H1 (cell line): ENCODE measurements around the gene MATR3. TPM values are rescaled to one million over a fixed set of nuclear protein-coding genes. Genes with fewer than 3 reads are reported as not detected.

Source experiments
- ATF2 ChIP-seq: IDR thresholded peaks from 2 replicates; pipeline ENCODE4 v1.6.1; 2012; ENCODE audit warnings: low read length, inconsistent platforms
- BCL11A ChIP-seq, 2 experiments: IDR thresholded peaks; one replicate each; pipeline ENCODE4 v1.6.1; 2011; ENCODE audit warnings: low read depth in 2 of 2, low read length in 2 of 2, mild to moderate bottlenecking in 2 of 2
- CEBPB ChIP-seq: IDR thresholded peaks from 2 replicates; pipeline ENCODE4 v1.6.1; 2012; ENCODE audit warnings: low read depth, low read length
- CHD1 ChIP-seq: IDR thresholded peaks from 2 replicates; pipeline ENCODE4 v1.6.1; 2012; ENCODE audit warnings: low read depth, low read length, improper control_type of control experiment
- CTBP2 ChIP-seq: IDR thresholded peaks from 2 replicates; pipeline ENCODE4 v1.7.0; 2011; ENCODE audit warnings: borderline replicate concordance, mild to moderate bottlenecking, moderate library complexity, mixed read lengths, low read length; ENCODE audit not compliant: insufficient read depth, insufficient read length
- FOSL1 ChIP-seq: IDR thresholded peaks from 2 replicates; pipeline ENCODE4 v1.6.1; 2011; ENCODE audit warnings: mild to moderate bottlenecking, low read depth, low read length, moderate library complexity; ENCODE audit not compliant: insufficient read depth
- GTF2F1 ChIP-seq: IDR thresholded peaks from 2 replicates; pipeline ENCODE4 v1.6.1; 2012; ENCODE audit warnings: low read depth, low read length, improper control_type of control experiment, borderline replicate concordance
- HDAC6 ChIP-seq: IDR thresholded peaks from one replicate; pipeline ENCODE4 v1.7.1; 2012; ENCODE audit warnings: low read depth, mild to moderate bottlenecking, inconsistent platforms, low read length, moderate library complexity
- KDM5A ChIP-seq: fragments of 200-600 bp; IDR thresholded peaks from 2 replicates; pipeline ENCODE4 v1.7.1; 2012; ENCODE audit warnings: mild to moderate bottlenecking, low read length, inconsistent platforms, mixed read lengths
- MAX ChIP-seq: IDR thresholded peaks from 2 replicates; pipeline ENCODE4 v1.6.1; 2012; ENCODE audit warnings: inconsistent platforms
- NANOG ChIP-seq: IDR thresholded peaks from 2 replicates; pipeline ENCODE4 v1.6.1; 2011; ENCODE audit warnings: low read length, low read depth, mild to moderate bottlenecking, inconsistent platforms; ENCODE audit not compliant: insufficient read depth, poor library complexity, severe bottlenecking
- POLR2AphosphoS5 ChIP-seq: IDR thresholded peaks from 2 replicates; pipeline ENCODE4 v1.6.1; 2011; ENCODE audit warnings: low read depth, low read length
- RBBP5 ChIP-seq: IDR thresholded peaks from 2 replicates; pipeline ENCODE4 v1.7.1; 2012; ENCODE audit warnings: low read depth, mild to moderate bottlenecking, inconsistent platforms, low read length, moderate library complexity, borderline replicate concordance
- RNF2 ChIP-seq: fragments of 200-900, 300-1000 bp; sonication (generic); IDR thresholded peaks from 2 replicates; pipeline ENCODE4 v1.7.1; 2016; ENCODE audit warnings: borderline replicate concordance, low read depth, mild to moderate bottlenecking, antibody characterized with exemption, low read length; ENCODE audit not compliant: poor library complexity, severe bottlenecking; ENCODE audit errors: missing control alignments
- SIRT6 ChIP-seq: IDR thresholded peaks from one replicate; pipeline ENCODE4 v1.7.1; 2012; ENCODE audit warnings: low read length, inconsistent platforms
- SP2 ChIP-seq: IDR thresholded peaks from 2 replicates; pipeline ENCODE4 v1.6.1; 2012; ENCODE audit warnings: mild to moderate bottlenecking, low read length, inconsistent platforms
- SUZ12 ChIP-seq: fragments of 200-600 bp; sonication (generic); IDR thresholded peaks from 2 replicates; pipeline ENCODE4 v1.6.1; 2012; ENCODE audit warnings: mild to moderate bottlenecking, inconsistent platforms, low read length, moderate library complexity, mixed read lengths
- TAF1 ChIP-seq: IDR thresholded peaks from 2 replicates; pipeline ENCODE4 v1.6.1; 2011; ENCODE audit warnings: mild to moderate bottlenecking, low read depth, low read length
- TAF7 ChIP-seq: optimal IDR thresholded peaks from 2 replicates; pipeline ENCODE3; 2011; ENCODE audit warnings: low read depth, mild to moderate bottlenecking, inconsistent platforms, low read length, moderate library complexity, borderline replicate concordance
- TBP ChIP-seq: IDR thresholded peaks from 2 replicates; pipeline ENCODE4 v1.6.1; 2011; ENCODE audit warnings: low read depth, low read length, improper control_type of control experiment
- TCF12 ChIP-seq: IDR thresholded peaks from 2 replicates; pipeline ENCODE4 v1.6.1; 2011; ENCODE audit warnings: low read depth, mild to moderate bottlenecking, low read length
- ZNF274 ChIP-seq: IDR thresholded peaks from 2 replicates; pipeline ENCODE4 v1.7.0; 2012; ENCODE audit warnings: low read length, borderline replicate concordance; ENCODE audit errors: extremely low read depth
- polyA plus RNA-seq, 7 experiments: library from polyadenylated mRNA; depleted of rRNA in 3 of 7; stranded (reverse) in 5 of 7; unstranded in 2 of 7; fragments of >200 nt in 5 of 7; fragments of 200-250 nt in 2 of 7; gene quantifications; 1 replicate in 5 of 7; 2 replicates in 1 of 7; 4 replicates in 1 of 7; pipeline versions ENCODE4 v1.2.1 to v1.2.3, GENCODE V29; 2011 to 2013; ENCODE audit warnings: missing spikeins in 2 of 7, mixed read lengths in 2 of 7
- total RNA-seq: library from RNA; stranded (reverse); fragmentation: NEBNext Ultra II Directional; extraction: Animal tissue kit (Norgen Biotek cat#: 25700); gene quantifications from 2 replicates; pipeline ENCODE4 v1.2.1, GENCODE V29; 2021

Gene MATR3
- total and polyA plus RNA-seq, 2 of the 8 experiments (the other 6 are each of a cell fraction or from before 2014, with no cell fraction given), result 116 to 389 TPM

GRCh38 chr5:139341689-139342422, 48.3 kb downstream of the MATR3 start, which contains the start of gene PAIP2 (continued):
- TF ChIP-seq NANOG, result no peak
- TF ChIP-seq ATF2, result no peak
- TF ChIP-seq FOSL1, result no peak
- TF ChIP-seq TAF7, result peak; percentile 54
- no peak for TF ChIP-seq SUZ12
- no peak for TF ChIP-seq CTBP2
- peak; percentile 89 for TF ChIP-seq TAF1
- 0 out of 2 replicates have a peak, but pooled peaks have one; percentile 22 for TF ChIP-seq GTF2F1
- peak; percentile 79; the same call in 1 of the 2 replicates for TF ChIP-seq TBP
- TF ChIP-seq POLR2AphosphoS5, result peak; percentile 99
- peak; percentile 85; the same call in 1 of the 2 replicates for TF ChIP-seq RBBP5
- peak; percentile 41 for TF ChIP-seq KDM5A
- no peak for TF ChIP-seq SIRT6
- no peak for TF ChIP-seq ZNF274
- no peak for TF ChIP-seq RNF2
- no peak for TF ChIP-seq TCF12
- TF ChIP-seq CEBPB, result peak; percentile 3; the same call in 1 of the 2 replicates
- TF ChIP-seq CHD1, result no peak
- TF ChIP-seq SP2, result no peak
- no peak for TF ChIP-seq BCL11A (IDR thresholded peaks at IDR 0.05; ENCODE audit: low read depth in 2 of 2, low read length in 2 of 2)
- no peak for TF ChIP-seq HDAC6
- TF ChIP-seq MAX, result peak; percentile 89
